Measurements from ENCODE around the gene TWIST2.

Gene TWIST2

GRCh38 chr2:238873381-238873801, 25.5 kb downstream of the TWIST2 start:
- DNase-seq (ENCODE audit: low read depth) = no peak

DNA sequence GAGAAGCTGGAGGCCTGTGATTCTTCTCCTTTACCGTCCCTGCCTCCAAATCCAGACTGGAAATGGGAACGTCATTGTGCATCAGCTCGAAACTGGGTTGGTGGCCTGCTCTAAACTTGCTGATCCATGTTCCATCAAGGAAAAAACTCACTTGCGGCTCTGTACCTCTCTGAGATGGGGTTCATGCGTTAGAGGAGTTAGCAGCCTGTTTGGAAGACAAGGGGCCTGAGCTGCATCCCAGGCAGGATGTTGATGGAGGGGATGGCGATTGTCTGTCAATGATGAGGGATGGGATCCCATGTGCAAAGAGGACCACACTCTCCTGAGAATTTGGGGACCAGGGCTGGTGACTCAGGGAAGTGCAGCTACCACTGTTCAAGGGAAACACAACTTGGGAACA, 26.0 kb downstream of the TWIST2 start:
- DNase-seq (ENCODE audit: low read depth) = no peak

- no peak for DNase-seq (ENCODE audit: low read depth)
These were observed 26.6 kb downstream of the TWIST2 start for GRCh38 chr2:238874330-238875050.

- no peak for DNase-seq (ENCODE audit: low read depth)
These were observed 27.2 kb downstream of the TWIST2 start for GRCh38 chr2:238875101-238875470.

DNA sequence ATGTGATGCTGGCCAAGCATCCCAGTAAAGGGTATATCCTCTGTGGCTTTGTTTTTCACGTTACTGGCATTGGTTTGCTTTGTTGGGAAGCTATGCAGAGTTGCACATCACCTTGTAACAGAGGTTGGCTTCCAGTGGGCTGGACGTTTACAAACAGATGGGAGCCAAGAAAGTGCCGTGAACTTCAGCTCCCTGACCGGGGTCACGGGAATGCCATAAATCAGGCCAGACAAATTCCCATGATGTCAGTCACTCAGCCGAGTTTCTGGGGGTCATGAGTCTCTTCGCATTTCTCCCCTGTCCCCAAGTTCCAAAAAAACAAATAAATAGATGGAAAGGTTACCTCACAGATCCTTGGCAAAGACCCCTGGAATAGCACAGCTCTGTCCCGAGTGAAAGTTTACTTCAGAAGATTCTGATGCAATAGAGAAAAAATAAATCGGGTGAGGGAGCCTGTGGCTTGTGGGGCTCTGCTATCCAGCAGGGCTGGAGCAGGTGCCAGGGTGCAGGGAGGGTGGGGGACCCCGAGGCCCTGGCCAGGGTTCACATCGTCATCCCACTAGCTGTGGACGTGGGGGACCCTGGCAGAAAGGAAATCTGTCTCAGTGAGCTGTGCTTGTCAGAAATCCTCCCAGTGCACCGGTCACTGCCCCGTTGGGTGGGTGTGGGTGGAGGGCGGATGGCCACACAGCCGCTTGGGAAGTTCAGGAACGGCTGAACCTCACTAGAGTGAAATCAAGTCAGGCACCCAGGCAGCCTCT, 27.8 kb downstream of the TWIST2 start:
- DNase-seq (ENCODE audit: low read depth) = no peak

DNA sequence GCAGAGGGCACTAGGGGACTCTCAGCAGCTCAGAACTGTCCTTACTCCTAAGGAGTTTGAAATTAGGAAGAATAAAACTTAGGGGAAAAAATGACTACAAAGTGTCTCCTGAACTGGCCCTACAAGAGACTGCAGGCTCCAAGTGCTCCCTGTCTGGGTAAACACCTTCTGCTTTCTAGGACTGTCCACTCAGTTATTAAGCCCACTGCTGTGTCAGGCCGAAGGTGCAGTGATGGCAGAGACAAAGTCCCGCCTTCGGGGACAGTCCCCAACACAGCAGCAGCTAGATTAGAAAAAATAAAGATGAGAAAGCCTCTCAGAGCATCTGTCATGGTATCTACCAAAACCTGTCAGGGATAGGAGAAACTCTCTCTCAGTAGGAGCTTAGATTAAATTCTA, 28.3 kb downstream of the TWIST2 start:
- DNase-seq (ENCODE audit: low read depth) = no peak

DNA sequence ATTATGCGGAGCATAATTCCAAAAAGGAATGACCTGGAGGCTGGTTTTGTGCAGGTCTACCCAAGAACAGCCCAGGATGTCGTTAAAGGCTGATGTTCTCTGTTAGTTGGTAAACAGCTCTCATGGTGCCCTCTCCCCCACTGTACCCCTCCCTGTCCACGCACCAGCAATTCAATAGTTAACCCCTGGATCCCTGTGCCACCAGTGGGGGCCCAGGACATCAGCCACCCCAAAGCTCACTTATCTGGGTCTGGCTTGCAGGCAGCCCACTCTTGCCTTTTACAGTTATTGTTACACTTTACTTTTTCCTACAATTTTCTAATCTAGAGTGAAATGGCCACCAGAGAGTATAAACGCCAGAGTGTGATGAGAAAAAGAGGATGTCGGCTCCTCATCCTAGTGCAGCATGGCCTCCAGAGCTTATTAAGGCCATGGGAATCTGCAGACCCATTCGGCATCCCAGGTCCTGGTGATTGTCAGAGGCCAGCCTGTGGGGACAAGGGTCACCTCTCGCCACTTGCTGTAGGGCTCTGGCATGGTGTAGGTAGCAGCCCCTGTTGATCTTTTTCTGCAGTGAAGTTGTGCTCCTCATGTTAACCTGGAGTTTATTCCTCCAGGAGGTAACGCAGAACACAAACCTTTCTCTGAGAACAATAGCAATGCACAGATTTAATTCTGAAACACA, 30.3 kb downstream of the TWIST2 start:
- no peak for DNase-seq (ENCODE audit: low read depth)

GRCh38 chr2:238879043-238879442, 31.2 kb downstream of the TWIST2 start:
- DNase-seq (ENCODE audit: low read depth) = no peak

DNA sequence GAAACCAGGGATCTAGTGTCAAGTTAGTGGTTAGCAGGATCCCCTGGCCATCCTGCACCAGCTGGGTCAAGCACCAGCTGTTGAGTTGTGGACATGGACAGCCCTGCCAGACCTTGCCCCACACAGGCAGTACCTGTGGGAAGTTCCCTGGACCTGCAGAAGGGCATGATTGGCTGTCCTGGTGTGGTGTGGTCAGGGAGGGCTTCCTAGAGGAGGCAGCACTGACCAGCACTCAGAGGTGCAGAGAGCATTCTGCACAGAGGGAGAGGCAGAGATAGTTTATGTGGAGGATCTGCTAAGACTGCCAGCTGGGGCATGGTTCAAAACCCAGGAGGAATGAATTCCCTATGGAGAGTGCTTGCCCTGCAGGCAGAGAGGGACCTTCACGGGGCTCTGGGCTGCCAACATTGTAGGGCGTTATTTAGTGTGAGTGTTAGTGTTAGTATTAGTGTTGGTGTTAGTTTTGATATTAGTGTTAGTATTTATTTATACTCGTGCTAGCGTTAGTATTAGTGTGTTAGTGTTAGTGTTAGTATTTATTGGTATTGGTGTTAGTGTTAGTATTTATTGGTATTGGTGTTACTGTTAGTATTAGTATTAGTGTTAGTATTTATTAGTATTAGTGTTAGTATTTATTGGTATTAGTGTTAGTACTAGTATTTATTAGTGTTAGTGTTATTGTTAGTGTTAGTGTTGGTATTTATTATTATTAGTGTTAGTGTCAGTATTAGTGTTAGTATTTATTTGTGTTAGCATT, 31.9 kb downstream of the TWIST2 start:
- DNase-seq (ENCODE audit: low read depth) = no peak

- no peak for DNase-seq (ENCODE audit: low read depth)
These were observed 33.6 kb downstream of the TWIST2 start for GRCh38 chr2:238881353-238882081.

GRCh38 chr2:238882082-238882755, 34.3 kb downstream of the TWIST2 start:
- DNase-seq (ENCODE audit: low read depth) = no peak

DNA sequence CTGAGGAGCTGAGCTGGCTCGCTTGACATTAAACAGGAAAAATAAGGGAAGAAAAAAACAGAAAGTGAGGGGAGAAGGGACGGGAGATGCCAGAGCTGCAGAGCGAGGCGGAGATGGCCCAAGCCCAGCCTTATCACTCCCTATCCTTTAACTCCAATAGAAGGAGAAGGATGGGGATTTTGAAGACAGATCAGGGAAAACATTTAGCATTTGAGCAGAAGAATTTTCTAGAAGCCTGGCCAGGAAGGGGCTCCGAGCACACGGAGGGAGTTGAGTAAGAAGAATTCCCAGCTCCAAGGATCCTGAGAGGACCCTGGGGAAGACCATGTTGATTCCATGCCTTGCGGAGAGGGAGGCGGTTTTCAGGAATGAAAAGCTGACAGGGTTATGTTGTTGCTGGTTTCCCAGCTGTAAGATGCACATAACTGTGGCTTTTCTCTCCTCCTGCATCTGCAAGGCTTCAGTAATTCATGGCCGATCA, 35.6 kb downstream of the TWIST2 start:
- no peak for DNase-seq (ENCODE audit: low read depth)

DNA sequence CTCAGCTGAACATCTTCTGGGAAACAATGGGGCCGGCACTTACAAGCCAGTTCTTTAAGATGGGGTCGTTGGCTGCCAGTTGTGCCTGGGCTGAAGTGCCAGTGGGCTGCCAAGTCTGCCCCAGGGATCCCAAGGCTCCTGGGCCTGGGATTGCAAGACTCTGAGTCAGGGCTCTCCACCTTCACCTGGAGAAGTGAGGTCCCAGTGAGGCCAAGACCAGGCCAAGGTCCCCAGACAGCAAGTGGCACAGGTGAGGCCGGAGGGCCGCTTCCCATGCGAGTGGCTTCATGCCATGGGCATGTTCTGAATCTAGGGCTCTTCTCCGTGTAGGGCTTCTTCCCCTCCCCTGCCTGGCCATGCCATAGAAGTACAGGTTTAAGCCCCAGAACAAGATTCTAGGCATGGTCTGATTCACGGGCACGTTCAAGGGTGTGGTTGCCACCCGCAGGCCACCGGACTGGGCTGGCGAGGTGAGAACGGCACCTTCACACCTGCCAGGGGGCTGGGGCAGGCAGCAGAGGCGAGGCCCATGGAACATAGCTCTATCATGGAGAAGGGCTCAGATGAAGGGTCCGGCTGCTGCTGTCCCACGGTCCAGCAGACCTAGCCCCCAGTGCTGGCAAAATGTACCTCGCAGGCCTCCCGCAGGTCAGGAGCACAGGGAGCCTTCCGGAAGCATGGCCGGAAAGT, 36.4 kb downstream of the TWIST2 start:
- DNase-seq (ENCODE audit: low read depth) = no peak

- no peak for DNase-seq (ENCODE audit: low read depth)
These were observed 37.0 kb downstream of the TWIST2 start for GRCh38 chr2:238884812-238885408.

DNA sequence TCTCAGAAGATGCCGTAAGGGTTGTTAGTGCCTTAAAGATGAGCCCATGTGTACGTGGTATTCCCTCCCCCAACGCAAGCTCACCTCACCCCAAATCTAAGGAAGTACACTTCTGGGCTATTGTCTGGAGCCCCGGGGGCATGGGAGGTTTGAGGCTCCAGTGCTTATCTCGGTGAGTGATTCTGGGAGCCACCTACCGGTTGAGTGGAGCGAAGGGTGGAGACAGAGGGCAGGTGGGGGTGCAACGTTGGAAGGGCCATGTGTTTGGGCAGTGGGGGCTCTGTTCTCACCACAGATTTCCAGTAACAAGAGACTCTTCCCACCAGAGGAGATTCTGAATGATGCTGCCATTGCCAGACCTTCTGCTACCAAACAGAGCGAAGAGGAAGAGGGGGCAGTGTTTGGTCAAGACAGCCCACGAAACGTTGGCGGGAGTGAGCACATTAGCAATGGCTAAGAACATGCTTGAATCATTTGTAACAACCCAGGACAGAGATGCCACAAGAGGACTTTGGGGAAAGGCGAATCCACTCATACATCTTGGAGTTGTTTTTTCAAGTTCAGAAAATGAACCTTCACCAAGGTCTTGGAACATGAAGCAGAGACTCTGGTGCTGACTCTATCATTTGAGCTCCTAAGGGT, 38.7 kb downstream of the TWIST2 start:
- no peak for DNase-seq (ENCODE audit: low read depth)

- no peak for DNase-seq (ENCODE audit: low read depth)
These were observed 39.7 kb downstream of the TWIST2 start for GRCh38 chr2:238887616-238888015.

GRCh38 chr2:238888781-238889180, 40.9 kb downstream of the TWIST2 start:
- no peak for DNase-seq (ENCODE audit: low read depth)

DNA sequence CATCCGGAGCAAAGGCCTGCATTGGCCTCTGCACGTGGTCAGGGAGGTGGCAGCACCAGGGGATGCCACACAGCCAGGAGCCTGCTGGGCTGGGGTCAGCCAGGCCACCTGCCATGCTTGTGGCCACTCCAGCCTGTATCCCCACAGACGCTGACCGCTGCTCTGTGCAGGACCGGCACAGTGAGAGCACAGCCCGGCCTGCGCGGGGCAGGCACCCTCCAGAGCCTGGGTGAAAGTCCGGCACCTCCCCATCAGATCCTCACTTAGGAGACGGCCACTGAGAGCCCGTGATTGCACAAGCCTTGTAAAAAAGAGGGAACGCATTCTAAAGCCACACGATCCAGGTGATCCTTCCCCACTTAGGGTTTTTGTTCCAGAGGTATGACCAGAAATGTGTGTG, 42.2 kb downstream of the TWIST2 start:
- DNase-seq (ENCODE audit: low read depth) = no peak
